Lung (tissue), 12 donors: Measurements from ENCODE around the gene TAC4. TPM values are rescaled to one million over a fixed set of nuclear protein-coding genes. Genes with fewer than 3 reads are reported as not detected.
A peak's percentile ranks its signal among the peaks of the same experiment; 100 is the strongest.

Source experiments
- ATAC-seq: fragments of 200-7000 bp; cut with Tn5 transposase; one replicate; pipeline ENCODE4 v1.9.1; 2020; ENCODE audit warnings: moderate number of reproducible peaks; ENCODE audit not compliant: insufficient read depth, low FRiP score
- DNase-seq, 3 donors: peaks; one replicate each; pipeline ENCODE4 v3.0.0-alpha.2; 2013 to 2017
- H3K27ac ChIP-seq, 2 donors: one replicate each; pipeline ENCODE4 v1.5.1; 2013; ENCODE audit warnings: mild to moderate bottlenecking in 2 of 2, moderate library complexity in 2 of 2, control low read depth in 1 of 2, inconsistent platforms in 1 of 2, low read depth in 1 of 2, low read length in 1 of 2
- H3K27me3 ChIP-seq, 3 donors: one replicate each; pipeline ENCODE4 v1.5.1; 2013; ENCODE audit warnings: low read length in 2 of 3; ENCODE audit not compliant: control insufficient read depth in 3 of 3, insufficient read depth in 3 of 3
- H3K36me3 ChIP-seq, 4 donors: one replicate each; pipeline ENCODE4 v1.5.1; 2013; ENCODE audit warnings: low read length in 4 of 4, mild to moderate bottlenecking in 1 of 4, moderate library complexity in 1 of 4; ENCODE audit not compliant: control insufficient read depth in 4 of 4, insufficient read depth in 4 of 4
- H3K4me1 ChIP-seq, 5 donors: one replicate each; pipeline ENCODE4 v1.5.1; 2013; ENCODE audit warnings: low read length in 5 of 5, mild to moderate bottlenecking in 2 of 5, moderate library complexity in 1 of 5; ENCODE audit not compliant: control insufficient read depth in 5 of 5, insufficient read depth in 5 of 5
- H3K4me3 ChIP-seq: one replicate; pipeline ENCODE4 v1.5.1; 2013; ENCODE audit warnings: mild to moderate bottlenecking, control low read depth, moderate library complexity
- H3K9ac ChIP-seq, 2 donors: one replicate each; pipeline ENCODE4 v1.5.1; 2013; ENCODE audit warnings: low read length in 2 of 2, control low read depth in 1 of 2; ENCODE audit not compliant: insufficient read depth in 1 of 2
- H3K9me3 ChIP-seq, 4 donors: one replicate each; pipeline ENCODE4 v1.5.1; 2013; ENCODE audit warnings: low read length in 3 of 4, mild to moderate bottlenecking in 1 of 4, moderate library complexity in 1 of 4; ENCODE audit not compliant: control insufficient read depth in 4 of 4, insufficient read depth in 3 of 4
- WGBS, 2 donors: extraction: QIAGEN DNeasy Blood & Tissue Kit; methylation state at CpG; one replicate each; pipeline ENCODE4 v1.1.7; 2013; 5-methylcytosine and 5-hydroxymethylcytosine counted together
- polyA plus RNA-seq, 2 donors: library from polyadenylated mRNA; stranded (reverse); fragments of 200-250 nt; gene quantifications; one replicate each; pipeline ENCODE4 v1.2.1, GENCODE V29; 2013
- total RNA-seq, 2 donors: library from RNA; depleted of rRNA in 1 of 2; stranded (reverse); fragments of >200 nt in 1 of 2; gene quantifications; one replicate each; pipeline ENCODE4 v1.2.1, GENCODE V29; 2014 to 2021
- TF ChIP-seq, protein P1 (sequence below): IDR thresholded peaks from 2 replicates; pipeline ENCODE4 v1.5.1; 2012; ENCODE audit warnings: mild to moderate bottlenecking; ENCODE audit errors: control extremely low read depth, extremely low read depth
- donor health status: control.
- donor health status: control.
- donor health status: Bipolar disorder and iron deficiency.
- donor health status: healthy.
- donor health status: DM: yes; HTN: yes; CAD: no.

TAC4 gene
- total and polyA plus RNA-seq, 4 donors: not detected

DNA sequence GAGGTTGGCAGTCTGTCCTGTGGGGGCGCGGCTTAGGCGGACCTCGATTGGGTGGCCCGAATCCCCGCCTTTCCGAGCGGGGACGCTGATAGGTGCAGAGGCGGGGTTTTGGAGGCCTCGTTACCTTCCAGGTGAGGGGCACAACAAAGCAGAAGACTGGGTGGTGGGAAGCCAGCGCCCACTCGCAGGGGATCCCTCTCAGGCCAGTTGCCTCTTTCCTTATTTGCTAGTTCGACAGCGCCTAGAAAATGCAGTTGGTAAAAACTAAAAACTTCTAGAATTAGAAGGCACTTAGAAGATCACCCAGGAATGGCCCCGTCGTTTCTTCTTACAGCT, 58.7 kb downstream of the TAC4 start:
- ATAC-seq: no peak
- peaks cover 0 to 18% (median 6%) of the 10 kb centered on the region in 5 donors for H3K4me1 ChIP-seq
- H3K9me3 ChIP-seq: no peaks in the 10 kb centered on the region
- H3K9ac ChIP-seq: peak overlapping the region in 1 of 2 donors; percentile 47
- H3K27me3 ChIP-seq: no peaks in the 10 kb centered on the region
- peak overlapping the region in 1 of 2 donors; percentile 35 for H3K27ac ChIP-seq
- peaks cover 9 to 22% (median 14%) of the 10 kb centered on the region in 4 donors for H3K36me3 ChIP-seq
- TF ChIP-seq, protein P1, sequence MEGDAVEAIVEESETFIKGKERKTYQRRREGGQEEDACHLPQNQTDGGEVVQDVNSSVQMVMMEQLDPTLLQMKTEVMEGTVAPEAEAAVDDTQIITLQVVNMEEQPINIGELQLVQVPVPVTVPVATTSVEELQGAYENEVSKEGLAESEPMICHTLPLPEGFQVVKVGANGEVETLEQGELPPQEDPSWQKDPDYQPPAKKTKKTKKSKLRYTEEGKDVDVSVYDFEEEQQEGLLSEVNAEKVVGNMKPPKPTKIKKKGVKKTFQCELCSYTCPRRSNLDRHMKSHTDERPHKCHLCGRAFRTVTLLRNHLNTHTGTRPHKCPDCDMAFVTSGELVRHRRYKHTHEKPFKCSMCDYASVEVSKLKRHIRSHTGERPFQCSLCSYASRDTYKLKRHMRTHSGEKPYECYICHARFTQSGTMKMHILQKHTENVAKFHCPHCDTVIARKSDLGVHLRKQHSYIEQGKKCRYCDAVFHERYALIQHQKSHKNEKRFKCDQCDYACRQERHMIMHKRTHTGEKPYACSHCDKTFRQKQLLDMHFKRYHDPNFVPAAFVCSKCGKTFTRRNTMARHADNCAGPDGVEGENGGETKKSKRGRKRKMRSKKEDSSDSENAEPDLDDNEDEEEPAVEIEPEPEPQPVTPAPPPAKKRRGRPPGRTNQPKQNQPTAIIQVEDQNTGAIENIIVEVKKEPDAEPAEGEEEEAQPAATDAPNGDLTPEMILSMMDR: no peak
- H3K4me3 ChIP-seq: peak overlapping the region; percentile 62
- 3 to 4% methylated on average over 17 of the region's 17 CpGs for WGBS, 2 donors
- no peak for DNase-seq

DNA sequence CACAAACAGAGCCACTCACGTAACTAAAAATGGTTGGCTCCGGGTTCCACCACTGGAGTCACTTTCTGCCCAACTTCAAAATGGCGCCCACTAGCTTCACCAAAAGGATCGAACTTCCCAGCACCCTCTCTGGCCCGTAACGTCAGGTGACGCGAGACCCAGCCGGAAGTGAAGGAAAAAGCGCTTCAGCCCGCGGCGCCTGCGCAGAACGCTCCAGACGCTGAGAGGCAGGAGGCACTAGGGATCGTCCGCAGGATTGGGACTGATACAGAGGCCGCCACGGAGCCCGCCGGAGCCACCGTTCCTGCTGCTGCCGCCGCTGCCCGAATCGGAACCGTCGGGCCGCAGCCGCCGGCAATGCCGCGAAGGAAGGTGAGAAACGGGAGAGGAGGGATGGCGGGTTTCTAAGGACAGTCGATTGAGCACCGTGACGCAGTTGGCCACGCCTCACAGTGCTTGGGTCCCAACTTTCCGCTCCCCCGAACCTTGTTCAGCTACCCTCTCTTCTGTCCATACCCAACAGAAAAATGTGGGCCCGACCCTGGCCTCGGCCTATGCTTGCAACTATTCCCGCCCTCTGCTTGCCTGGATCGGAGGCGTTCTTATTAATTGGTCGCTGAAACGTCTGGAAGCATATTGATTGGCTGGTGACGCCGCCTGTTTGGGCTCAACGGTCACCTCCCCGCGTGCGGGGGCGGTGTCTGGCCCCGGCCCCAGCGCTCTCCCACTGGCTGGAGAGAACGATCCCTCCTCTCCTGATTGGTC, 59.2 kb downstream of the TAC4 start, which contains the start of gene KAT7:
TSS of gene KAT7 (plus strand) at position 204 of the 765 bp plus-strand sequence. CDS start at position 358, 154 bp downstream.
- no peaks in the 10 kb centered on the region for H3K27me3 ChIP-seq

More for the DNA sequence above, 59.2 kb downstream of the TAC4 start, which contains the start of gene KAT7:
- peak; percentile 99 for ATAC-seq
- H3K4me3 ChIP-seq: peak within 1 kb of the TSS; percentile 85
- DNase-seq: peak; percentile 99 to 100 (median 100)
- H3K27ac ChIP-seq: peak within 1 kb of the TSS; percentile 95 to 98
- peaks cover 0 to 18% (median 6%) of the 10 kb centered on the region in 5 donors for H3K4me1 ChIP-seq
- TF ChIP-seq, protein P1: peak; percentile 3
- H3K36me3 ChIP-seq: peaks cover 9 to 17% (median 13%) of the 10 kb centered on the region in 4 donors
- H3K9ac ChIP-seq: peak within 1 kb of the TSS; percentile 99
- 0% methylated on average over 59 of the region's 59 CpGs for WGBS, 2 donors
- no peaks in the 10 kb centered on the region for H3K9me3 ChIP-seq

Other genes with a start within 250 kb of the TAC4 start
- gene SPOP, start 170.0 kb downstream of the TAC4 start, total RNA-seq: 10 to 100 TPM; 85.0 to 98.0 TPM
- 10 to 100 TPM; 28.7 to 44.2 TPM for gene SPOP, start 170.0 kb downstream of the TAC4 start, polyA plus RNA-seq
- 10 to 100 TPM; 29.5 to 84.1 TPM for gene SLC35B1, start 140.1 kb downstream of the TAC4 start, total RNA-seq
- gene SLC35B1, start 140.1 kb downstream of the TAC4 start, polyA plus RNA-seq: 10 to 100 TPM; 58.9 to 79.6 TPM
- gene FAM117A, start 83.9 kb downstream of the TAC4 start, total RNA-seq: 10 to 100 TPM; 17.3 to 20.9 TPM
- 1 to 10 TPM; 8.6 to 9.6 TPM for gene FAM117A, start 83.9 kb downstream of the TAC4 start, polyA plus RNA-seq
- gene KAT7, start 59.4 kb downstream of the TAC4 start, total RNA-seq: 10 to 100 TPM; 59.0 to 87.5 TPM
- 10 to 100 TPM in 1 of 2 donors, 1 to 10 TPM in 1; 8.7 to 12.4 TPM for gene KAT7, start 59.4 kb downstream of the TAC4 start, polyA plus RNA-seq
- 1 to 10 TPM in 1 of 2 donors, under 1 TPM in 1; 0.51 to 2.2 TPM for gene DLX4, start 121.1 kb upstream of the TAC4 start, total RNA-seq
- gene DLX4, start 121.1 kb upstream of the TAC4 start, polyA plus RNA-seq: under 1 TPM; 0.45 to 0.93 TPM
- 1 to 10 TPM in 1 of 2 donors, under 1 TPM in 1; 0.52 to 1.3 TPM for gene DLX3, start 147.2 kb upstream of the TAC4 start, total RNA-seq
- under 1 TPM; 0.17 to 0.77 TPM for gene DLX3, start 147.2 kb upstream of the TAC4 start, polyA plus RNA-seq
- gene ITGA3, start 208.0 kb upstream of the TAC4 start, total RNA-seq: 100 to 1,000 TPM; 142 to 204 TPM
- gene ITGA3, start 208.0 kb upstream of the TAC4 start, polyA plus RNA-seq: 100 to 1,000 TPM in 1 of 2 donors, 10 to 100 TPM in 1; 83.9 to 123 TPM
- 10 to 100 TPM; 23.2 to 27.8 TPM for gene PDK2, start 247.3 kb upstream of the TAC4 start, total RNA-seq
- 10 to 100 TPM in 1 of 2 donors, 1 to 10 TPM in 1; 10.0 to 15.7 TPM for gene PDK2, start 247.3 kb upstream of the TAC4 start, polyA plus RNA-seq